GM18511 (cell line): ENCODE data around the gene CAPN5.
A peak's percentile ranks its signal among the peaks of the same experiment; 100 is the strongest.
"Not testable (repeated sequence)": the region's sequence is repeated elsewhere in the genome, so short reads cannot be mapped to it uniquely, and the experiment has no call there.

Experiments
- ATAC-seq: cut with Tn5 transposase; IDR thresholded peaks from one replicate; pipeline ENCODE4 v1.9.1; 2021; ENCODE audit warnings: mild to moderate bottlenecking, moderate library complexity; ENCODE audit not compliant: unreplicated experiment

CAPN5 gene

GRCh38 chr11:77066229-77067042 lies at the start of gene CAPN5:
Gene CAPN5, plus strand, starts transcription at chr11:77066971. Its CDS starts 17,916 bp downstream, at chr11:77084887.
- ATAC-seq, result peak; percentile 88

GRCh38 chr11:77018396-77018924 lies 48.3 kb upstream of the CAPN5 start:
- ATAC-seq, result not testable (repeated sequence)

GRCh38 chr11:77019976-77020595 lies 46.7 kb upstream of the CAPN5 start:
- ATAC-seq, result no peak

- ATAC-seq, result no peak
Measured at GRCh38 chr11:77020734-77021133, 46.0 kb upstream of the CAPN5 start.

- ATAC-seq, result no peak
Measured at GRCh38 chr11:77024745-77025144, 42.0 kb upstream of the CAPN5 start.

GRCh38 chr11:77026221-77026620 lies 40.5 kb upstream of the CAPN5 start:
- ATAC-seq, result no peak

GRCh38 chr11:77026743-77027142 lies 40.0 kb upstream of the CAPN5 start:
- no peak for ATAC-seq

- ATAC-seq, result no peak
Measured at GRCh38 chr11:77027275-77027674, 39.5 kb upstream of the CAPN5 start.

- ATAC-seq, result no peak
Measured at GRCh38 chr11:77029829-77030228, 36.9 kb upstream of the CAPN5 start.

GRCh38 chr11:77030834-77031414 lies 35.8 kb upstream of the CAPN5 start:
- ATAC-seq, result no peak

GRCh38 chr11:77031599-77031998 lies 35.2 kb upstream of the CAPN5 start:
- ATAC-seq, result no peak

GRCh38 chr11:77035039-77035438 lies 31.7 kb upstream of the CAPN5 start:
- ATAC-seq, result no peak

- no peak for ATAC-seq
Measured at GRCh38 chr11:77035580-77035979, 31.2 kb upstream of the CAPN5 start.

GRCh38 chr11:77036398-77036797 lies 30.4 kb upstream of the CAPN5 start:
- no peak for ATAC-seq

GRCh38 chr11:77037057-77037456 lies 29.7 kb upstream of the CAPN5 start:
- ATAC-seq, result no peak

- no peak for ATAC-seq
Measured at GRCh38 chr11:77038029-77038824, 28.5 kb upstream of the CAPN5 start.

- ATAC-seq, result peak; percentile 61
Measured at GRCh38 chr11:77038825-77039326, 27.9 kb upstream of the CAPN5 start.

- no peak for ATAC-seq
Measured at GRCh38 chr11:77039491-77040400, 27.0 kb upstream of the CAPN5 start.

GRCh38 chr11:77040401-77040777 lies 26.4 kb upstream of the CAPN5 start:
- ATAC-seq, result no peak

GRCh38 chr11:77040889-77041288 lies 25.9 kb upstream of the CAPN5 start:
- no peak for ATAC-seq
